ENCODE results near the gene CRYGD.
"Not testable (repeated sequence)": the region's sequence is repeated elsewhere in the genome, so short reads cannot be mapped to it uniquely, and the experiment has no call there.

CRYGD gene

GRCh38 chr2:208124013-208124715 is at the start of gene CRYGD:
CRYGD (minus strand) TSS chr2:208124524; CDS start chr2:208124473, 51 bp downstream.
- not testable (repeated sequence) for DNase-seq

DNA sequence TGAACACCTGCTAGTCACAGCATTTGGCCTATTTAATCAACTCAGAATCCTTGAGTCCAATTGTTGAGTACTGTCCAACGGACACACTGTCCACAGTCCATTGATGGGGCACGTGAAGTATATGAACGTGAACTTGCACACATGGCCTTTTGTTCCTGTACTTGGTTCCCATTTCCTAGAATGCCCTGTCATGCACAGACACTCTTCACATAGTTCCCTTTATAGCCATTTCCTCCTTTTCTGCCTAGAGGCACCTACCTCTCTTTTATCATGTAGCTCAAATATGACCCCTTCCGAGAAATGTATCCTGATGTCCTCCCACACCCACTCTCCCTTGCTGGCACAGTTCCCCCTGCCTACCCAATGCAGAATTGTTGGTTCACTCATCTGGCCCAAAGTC is 47.8 kb upstream of the CRYGD start:
- DNase-seq, result peak; percentile 82

DNA sequence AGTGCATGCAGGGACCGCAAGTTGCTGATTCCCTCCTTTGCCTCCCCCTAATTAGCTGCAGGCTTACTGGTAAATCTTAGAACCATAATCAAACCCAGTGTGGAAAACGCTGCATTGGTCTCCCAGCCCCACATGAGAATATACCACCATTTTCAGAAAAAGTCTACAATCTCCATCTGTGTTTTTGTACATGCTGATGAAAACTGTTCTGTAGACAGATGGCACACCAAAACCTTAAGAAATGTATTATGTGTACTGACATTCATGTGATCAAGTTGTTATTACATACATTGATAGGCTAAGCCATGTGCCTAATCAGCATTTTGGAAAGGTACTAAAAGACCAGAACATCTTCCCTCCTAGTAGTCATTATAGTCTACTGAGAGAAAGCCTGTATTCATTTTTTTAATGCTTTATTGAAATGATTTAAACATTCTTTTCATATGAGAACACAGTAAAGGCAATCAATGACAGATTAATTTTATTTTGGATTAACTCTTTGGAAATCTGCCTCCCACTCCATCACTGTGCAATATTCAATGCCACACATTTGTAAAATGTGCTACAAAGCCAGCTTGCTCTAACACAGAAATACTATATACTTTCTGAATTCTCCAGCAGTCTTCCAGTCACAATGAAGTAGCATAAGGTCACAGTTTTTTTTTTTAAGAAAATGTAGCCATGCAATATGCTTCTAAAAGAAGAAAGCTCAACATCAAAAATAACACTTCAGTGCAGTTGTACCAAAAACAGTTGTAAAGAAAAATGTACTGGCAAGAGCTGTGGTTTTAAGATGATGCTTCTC is 40.8 kb upstream of the CRYGD start:
- no peak for DNase-seq

GRCh38 chr2:208163489-208163888 is 39.2 kb upstream of the CRYGD start, which contains the start of gene CRYGA:
CRYGA (minus strand) TSS chr2:208163589; CDS start chr2:208163556, 33 bp downstream.
- no peak for DNase-seq

DNA sequence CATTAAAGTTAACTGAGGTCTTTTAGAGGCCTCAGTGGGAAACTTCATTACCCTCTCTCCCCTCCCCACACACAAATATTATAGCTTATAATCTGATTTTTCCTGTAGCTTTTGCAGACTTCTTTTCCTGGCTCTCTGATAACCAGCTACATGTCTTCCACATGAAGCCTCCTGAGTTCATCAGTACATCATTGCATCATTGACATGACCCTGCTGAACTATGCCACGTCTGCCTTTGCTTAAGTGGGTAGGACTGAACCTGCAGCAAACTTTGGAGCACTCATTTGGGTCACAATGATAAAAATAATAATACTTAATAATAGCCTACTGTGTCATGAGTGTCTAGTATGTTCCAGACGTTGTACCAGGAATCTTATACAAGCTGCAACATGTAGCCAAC is 32.1 kb upstream of the CRYGD start:
- DNase-seq, result no peak

DNA sequence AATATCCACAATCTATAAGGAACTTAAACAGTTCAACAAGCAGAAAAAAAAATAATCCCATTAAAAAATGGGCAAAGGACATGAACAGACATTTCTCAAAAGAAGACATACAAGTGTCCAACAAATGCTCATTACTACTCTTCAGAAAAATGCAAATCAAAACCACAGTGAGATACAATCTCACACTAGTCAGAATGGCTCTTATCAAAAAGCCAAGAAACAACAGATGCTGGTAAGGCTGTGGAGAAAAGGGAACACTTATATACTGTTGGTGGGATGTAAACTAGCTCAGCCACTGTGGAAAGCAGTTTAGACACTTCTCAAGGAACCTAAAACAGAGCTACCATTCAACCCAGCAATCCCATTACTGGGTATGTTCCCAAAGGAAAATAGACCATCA is 28.8 kb upstream of the CRYGD start:
- no peak for DNase-seq

DNA sequence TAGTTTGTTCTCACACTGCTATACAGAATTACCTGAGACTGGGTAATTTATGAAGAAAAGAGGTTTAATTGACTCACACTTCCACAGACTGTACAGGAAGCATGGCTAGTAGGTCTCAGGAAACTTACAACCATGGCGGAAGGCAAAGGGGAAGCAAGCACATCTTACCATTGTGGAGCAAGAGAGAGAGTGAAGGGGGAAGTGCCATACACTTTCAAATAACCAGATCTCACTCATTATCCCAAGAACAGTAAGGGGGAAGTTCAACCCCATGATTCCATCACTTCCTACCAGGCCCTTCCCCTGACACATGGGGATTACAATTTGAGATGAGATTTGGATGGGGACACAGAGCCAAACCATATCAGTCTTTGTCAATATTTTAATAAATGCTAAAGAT is 26.6 kb upstream of the CRYGD start:
- peak; percentile 59 for DNase-seq

GRCh38 chr2:208150094-208150493 is 25.8 kb upstream of the CRYGD start:
- no peak for DNase-seq

GRCh38 chr2:208148803-208149202 is 24.5 kb upstream of the CRYGD start:
- DNase-seq, result no peak

DNA sequence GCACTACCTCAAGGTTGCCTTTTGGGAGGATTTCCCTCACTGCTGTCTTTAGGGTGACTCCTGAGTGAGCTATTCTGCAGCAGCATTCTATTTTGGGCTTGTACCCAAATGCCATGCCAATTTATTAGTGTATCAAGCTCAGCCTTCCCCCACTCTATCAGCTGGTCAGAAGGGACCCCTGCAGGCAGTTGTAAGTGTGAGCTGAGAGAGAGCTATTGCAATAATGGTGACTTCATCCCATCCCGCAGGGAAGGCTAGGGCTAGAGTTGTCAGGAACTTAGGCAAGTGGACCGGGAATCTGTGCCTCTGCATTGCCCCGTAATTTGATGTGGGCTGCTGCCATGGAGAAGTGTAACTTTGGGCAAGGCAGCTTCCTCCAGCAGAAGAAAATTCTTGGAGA is 23.4 kb upstream of the CRYGD start:
- DNase-seq, result no peak

GRCh38 chr2:208147008-208147407 is 22.7 kb upstream of the CRYGD start:
- DNase-seq, result no peak

GRCh38 chr2:208146006-208146405 is 21.7 kb upstream of the CRYGD start, which contains the start of gene CRYGB:
CRYGB (minus strand) TSS chr2:208146158; CDS start chr2:208146120, 38 bp downstream.
- DNase-seq, result no peak

- DNase-seq, result no peak
Measured at GRCh38 chr2:208142925-208143799, 18.8 kb upstream of the CRYGD start.

GRCh38 chr2:208142240-208142924 is 18.1 kb upstream of the CRYGD start:
- DNase-seq, result no peak

- DNase-seq, result no peak
Measured at GRCh38 chr2:208139447-208139846, 15.1 kb upstream of the CRYGD start.

DNA sequence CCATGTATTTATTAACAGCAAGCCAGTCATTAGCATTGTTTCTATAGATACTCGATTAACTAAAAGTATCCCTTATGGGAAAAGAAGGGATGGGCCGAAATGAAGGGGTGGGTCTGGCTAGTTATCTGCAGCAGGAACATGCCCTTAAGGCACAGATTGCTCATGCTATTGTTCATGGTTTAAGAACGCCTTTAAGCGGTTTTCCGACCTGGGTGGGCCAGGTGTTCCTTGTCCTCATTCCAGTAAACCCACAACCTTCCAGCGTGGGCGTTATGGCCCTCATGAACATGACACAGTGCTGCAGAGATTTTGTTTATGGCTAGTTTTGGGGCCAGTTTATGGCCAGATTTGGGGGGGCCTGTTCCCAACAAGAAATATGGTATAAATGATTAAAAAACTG is 14.0 kb upstream of the CRYGD start:
- DNase-seq, result not testable (repeated sequence)

GRCh38 chr2:208136716-208137094 is 12.4 kb upstream of the CRYGD start:
- DNase-seq, result no peak

DNA sequence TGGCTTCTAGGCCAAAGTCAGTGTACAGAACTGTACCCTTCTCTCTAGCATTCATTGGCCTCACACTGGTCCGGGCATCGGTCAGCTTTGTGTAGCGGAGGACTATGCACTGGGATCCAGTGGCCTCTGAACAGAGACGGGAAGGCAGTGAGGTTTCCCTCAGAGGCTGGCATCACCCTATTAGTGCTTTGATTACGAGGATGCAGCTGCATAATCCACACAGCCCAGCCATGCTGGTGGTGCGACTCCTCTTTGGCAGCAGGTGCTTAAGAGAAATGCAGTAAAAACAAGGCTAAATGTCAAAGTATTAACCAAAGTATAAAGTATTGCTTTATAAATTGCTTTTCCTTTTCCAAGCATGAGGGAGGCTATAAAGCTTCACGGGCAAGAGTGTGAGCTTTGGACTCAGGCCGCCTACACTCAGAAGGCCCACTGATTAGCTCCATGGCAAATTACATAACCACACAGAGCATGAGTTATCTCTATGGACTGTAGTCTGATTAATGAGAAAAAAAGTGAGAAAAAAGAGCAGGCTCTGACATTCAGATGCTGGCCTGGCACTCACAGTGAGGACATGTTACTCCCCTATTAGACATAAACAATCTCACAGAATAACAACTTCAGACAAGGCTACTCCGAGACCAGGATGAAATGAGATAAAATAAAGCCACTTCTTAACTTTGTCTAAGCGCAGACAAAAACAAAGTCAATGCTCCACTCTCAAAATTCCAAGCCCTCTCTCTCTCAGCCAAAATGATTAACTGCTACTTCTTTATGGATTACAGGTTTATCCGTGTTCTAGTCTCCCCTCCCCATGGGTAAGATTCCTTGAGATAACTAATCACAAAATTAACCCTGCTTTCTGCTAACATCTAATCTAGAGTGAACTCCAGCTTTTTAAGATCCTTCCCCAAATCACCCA is 11.7 kb upstream of the CRYGD start:
- no peak for DNase-seq

DNA sequence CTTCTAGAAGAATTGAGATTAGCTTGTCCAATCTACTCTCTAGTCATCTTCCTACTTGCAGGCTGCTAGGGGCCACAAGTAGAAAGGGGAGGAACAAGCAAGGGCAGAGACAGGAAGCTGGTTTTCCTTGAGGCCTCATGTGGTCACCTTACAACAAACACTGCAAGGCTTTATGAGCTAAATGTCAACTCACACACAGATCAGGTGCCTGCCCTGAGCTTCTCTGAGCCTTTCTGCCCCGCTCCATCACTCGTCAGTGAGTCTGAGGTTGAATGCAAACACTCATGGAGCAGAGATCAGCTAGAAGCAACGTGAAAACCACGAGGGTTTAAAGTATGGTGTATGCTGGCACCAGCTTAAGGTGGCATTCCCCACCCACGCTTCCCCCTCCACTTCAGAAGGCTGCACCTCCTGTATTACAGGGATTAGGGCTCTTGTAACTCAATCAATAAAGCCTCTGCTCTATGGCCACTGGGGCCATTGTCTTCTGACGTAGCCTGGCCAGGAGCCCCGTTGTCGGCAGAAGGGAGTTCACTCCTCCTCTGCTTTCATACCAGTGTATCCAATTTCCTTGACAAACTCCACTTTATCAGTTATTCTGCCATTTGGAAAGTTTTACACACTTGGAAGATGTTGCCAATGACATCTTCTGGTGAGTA is 10.7 kb upstream of the CRYGD start:
- DNase-seq, result no peak

GRCh38 chr2:208130712-208131110 is 6.4 kb upstream of the CRYGD start:
- no peak for DNase-seq
